Measurements from ENCODE around the gene CACNG1. TPM values are rescaled to one million over a fixed set of nuclear protein-coding genes. Genes with fewer than 3 reads are reported as not detected.
"Not testable (repeated sequence)": the region's sequence is repeated elsewhere in the genome, so short reads cannot be mapped to it uniquely, and the experiment has no call there.

The CACNG1 gene
- total RNA-seq, 1 donor from 2014 or later: not detected

GRCh38 chr17:67078292-67078691 lies 33.9 kb downstream of the CACNG1 start:
- no peak for DNase-seq (ENCODE audit: low read depth)

DNA sequence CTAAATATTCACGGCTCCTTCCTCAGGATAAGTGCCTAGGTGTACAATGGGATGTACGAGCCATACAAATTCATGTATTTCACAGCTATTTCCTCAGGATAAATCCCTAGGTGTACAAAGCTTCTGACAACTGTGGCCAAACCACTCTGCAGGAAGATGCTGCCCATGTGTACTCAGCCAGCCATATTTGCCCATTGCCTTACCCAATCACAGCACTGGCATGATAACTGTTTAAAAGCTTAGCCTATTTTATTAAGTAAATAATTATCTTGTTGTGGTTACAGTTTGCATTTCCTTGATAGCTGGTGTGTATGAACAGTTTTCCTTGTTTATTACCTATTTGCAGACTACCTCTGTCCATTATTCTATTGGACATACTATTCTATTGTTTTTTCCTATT lies 35.1 kb downstream of the CACNG1 start:
- no peak for DNase-seq (ENCODE audit: low read depth)

- no peak for DNase-seq (ENCODE audit: low read depth)
Observed at GRCh38 chr17:67080804-67081203, 36.5 kb downstream of the CACNG1 start.

- DNase-seq (ENCODE audit: low read depth): no peak
Observed at GRCh38 chr17:67082107-67082506, 37.8 kb downstream of the CACNG1 start.

- no peak for DNase-seq (ENCODE audit: low read depth)
Observed at GRCh38 chr17:67085406-67085805, 41.1 kb downstream of the CACNG1 start.

DNA sequence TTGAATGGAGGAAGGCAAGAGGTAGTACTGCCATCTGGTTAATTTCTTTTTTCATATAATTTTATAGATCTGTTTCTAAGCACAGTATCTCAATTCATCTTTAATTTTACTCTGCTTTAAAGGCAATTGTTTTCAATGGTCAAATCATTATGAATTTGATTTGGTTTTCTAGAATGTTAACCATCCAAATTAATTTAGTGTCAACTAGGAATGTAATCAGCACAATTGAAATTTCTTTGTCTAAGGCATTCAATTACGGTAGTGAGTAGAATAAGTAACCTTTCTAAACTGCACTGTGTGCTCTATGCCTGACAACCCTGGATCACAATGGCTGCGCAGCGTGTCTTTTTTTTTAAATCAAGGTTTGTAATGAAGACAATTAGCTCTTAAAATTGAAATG lies 44.3 kb downstream of the CACNG1 start:
- no peak for DNase-seq (ENCODE audit: low read depth)

DNA sequence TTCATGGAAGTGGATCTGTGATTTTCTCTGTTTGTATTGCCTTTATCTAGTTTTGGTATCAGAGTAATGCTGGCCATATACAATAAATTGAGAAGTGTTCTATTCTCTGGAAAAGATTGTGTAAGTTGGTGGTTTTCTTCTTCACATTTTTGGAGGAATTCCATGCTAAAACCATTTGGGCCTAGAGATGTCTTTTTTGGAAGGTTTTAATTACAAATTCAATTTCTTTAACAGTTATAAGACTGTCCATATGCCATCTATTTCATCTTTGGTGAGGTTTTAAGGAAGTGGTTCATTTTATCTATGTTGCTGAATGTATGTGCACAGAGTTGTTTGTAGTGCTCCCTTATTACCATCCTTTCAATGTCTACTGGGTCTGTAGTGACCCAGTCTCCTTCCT lies 46.0 kb downstream of the CACNG1 start:
- no peak for DNase-seq (ENCODE audit: low read depth)

GRCh38 chr17:67092291-67092690 lies 47.9 kb downstream of the CACNG1 start:
- no peak for DNase-seq (ENCODE audit: low read depth)

DNA sequence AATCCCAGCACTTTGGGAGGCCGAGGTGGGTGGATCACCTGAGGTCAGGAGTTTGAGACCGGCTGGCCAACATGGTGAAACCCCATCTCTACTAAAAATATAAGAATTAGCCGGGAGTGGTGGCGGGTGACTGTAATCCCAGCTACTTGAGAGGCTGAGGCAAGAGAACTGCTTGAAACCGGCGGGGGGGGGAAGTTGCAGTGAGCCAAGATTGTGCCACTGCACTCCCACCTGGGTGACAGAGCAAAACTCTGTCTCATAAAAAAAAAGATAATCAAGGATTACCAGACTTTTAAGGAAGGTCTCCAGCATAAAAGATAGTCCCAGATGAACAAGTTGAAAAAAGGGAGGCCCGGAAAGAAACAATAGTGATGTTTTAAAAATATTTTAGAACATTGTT lies 48.4 kb downstream of the CACNG1 start:
- not testable (repeated sequence) for DNase-seq (ENCODE audit: low read depth)

- DNase-seq (ENCODE audit: low read depth): no peak
Observed at GRCh38 chr17:67093348-67093747, 49.0 kb downstream of the CACNG1 start.

GRCh38 chr17:67095291-67095690 lies 50.9 kb downstream of the CACNG1 start:
- peak; percentile 96 for DNase-seq (ENCODE audit: low read depth)

DNA sequence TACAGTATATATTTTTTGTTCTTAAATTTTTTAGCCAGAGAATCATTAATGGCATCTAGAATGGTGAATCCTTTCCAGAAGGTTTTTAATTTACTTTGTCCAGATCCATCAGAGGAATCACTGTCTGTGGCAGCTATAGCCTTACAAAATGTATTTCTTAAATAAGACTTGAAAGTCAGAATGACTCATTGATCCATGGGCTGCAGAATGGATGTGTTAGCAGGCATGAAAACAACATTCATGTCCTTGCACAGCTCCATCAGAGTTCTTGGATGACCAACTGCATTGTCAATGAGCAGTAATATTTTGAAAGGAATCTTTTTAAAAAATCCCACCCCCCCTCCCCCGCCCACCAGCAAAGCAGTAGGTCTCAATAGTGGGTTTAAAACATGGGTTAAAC lies 51.4 kb downstream of the CACNG1 start:
- peak; percentile 82 for DNase-seq (ENCODE audit: low read depth)

- no peak for DNase-seq (ENCODE audit: low read depth)
Observed at GRCh38 chr17:67096609-67097008, 52.3 kb downstream of the CACNG1 start.

DNA sequence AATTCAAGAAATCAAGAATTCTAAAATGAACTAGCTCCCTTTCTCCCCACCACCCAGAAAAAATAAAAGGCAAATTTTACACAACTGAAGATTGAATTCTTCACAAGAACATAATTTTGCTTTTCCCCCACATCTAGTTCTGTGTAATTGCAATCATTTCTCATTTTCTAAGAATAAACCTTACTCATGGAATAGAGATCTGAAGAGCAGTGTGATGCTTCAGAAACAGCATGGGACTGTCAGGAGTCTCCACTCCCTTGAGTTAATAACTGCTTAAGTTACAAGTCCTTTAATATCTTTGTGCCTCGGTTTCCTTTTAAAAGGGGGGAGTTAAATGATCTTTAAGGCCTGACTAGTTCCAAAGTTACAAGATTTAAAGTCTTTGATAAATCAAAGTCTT lies 53.7 kb downstream of the CACNG1 start:
- no peak for DNase-seq (ENCODE audit: low read depth)

DNA sequence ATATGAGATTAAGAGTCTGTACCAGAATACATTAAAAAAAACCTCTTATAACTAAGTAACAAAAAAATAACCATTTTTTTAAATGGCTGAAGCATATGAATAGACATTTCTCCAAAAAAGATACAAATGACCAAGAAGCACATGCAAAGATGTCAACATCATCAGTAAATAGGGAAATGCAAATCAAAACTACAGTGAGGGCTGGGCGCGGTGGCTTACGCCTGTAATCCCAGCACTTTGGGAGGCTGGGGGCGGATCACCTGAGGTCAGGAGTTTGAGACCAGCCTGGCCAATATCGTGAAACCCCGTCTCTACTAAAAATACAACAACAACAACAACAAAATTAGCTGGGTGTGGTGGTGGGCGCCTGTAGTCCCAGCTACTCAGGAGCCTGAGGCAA lies 60.3 kb downstream of the CACNG1 start:
- DNase-seq (ENCODE audit: low read depth): not testable (repeated sequence)

DNA sequence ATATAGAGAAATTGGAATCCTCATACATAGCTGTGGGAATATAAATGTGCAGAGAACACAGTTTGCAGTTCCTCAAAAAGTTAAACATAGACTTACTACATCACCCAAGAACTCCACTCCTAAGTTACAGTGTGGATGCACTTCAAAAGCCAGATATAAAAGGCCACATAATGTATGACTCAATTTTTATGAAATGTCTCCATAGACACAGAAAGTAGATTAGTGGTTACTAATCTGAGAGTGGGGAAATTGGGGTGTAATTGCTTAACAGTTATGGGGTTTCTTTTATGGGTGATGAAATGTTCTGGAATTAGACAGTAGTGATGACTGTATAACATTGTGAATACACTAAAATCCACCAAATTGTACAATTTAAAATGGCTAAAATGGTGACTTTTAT lies 60.9 kb downstream of the CACNG1 start:
- DNase-seq (ENCODE audit: low read depth): no peak

Other genes with a start within 250 kb of the CACNG1 start
- gene CACNG5, start 209.4 kb upstream of the CACNG1 start, total RNA-seq: not detected in 2 replicates
- not detected in 2 replicates for gene CACNG4, start 79.8 kb upstream of the CACNG1 start, total RNA-seq
- gene HELZ, start 200.6 kb downstream of the CACNG1 start, total RNA-seq: 21.7 and 88.9 TPM in 2 replicates